ENCODE measurements around the gene SCN2B.

DNA sequence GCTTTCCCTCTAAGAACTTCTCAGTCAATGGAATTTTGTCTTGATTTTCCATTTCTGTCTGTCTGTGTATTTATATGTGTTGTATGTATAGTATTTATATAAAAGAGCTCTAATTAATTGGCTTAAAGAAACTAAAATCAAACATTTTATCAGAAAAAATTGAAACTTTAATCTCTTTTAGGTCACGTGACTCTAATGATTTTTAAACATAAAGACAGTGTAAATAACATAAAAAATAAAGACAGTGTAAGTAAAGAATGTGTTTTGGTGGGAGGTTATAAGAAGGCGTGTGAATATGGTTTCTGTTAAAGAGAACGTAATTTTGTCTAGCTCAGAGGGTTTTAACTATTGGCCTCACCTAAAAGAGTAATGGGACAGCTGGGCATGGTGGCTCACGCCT is 46.0 kb upstream of the SCN2B start:
- no peak for TF ChIP-seq CTCF (IDR thresholded peaks at IDR 0.05)
- no peak for TF ChIP-seq POLR2AphosphoS5 (IDR thresholded peaks at IDR 0.05)
- TF ChIP-seq POLR2A (IDR thresholded peaks at IDR 0.05): no peak
